DOHH2 (cell line): ENCODE measurements around the gene SDCCAG8.

Experiments used
- EZH2phosphoT487 ChIP-seq: fragments of 200-600 bp; sonication (generic); IDR thresholded peaks from 2 replicates; pipeline ENCODE4 v1.6.1; 2017; ENCODE audit warnings: borderline replicate concordance, mild to moderate bottlenecking, antibody characterized with exemption, low read length, moderate library complexity, mixed read lengths
- TF ChIP-seq, protein P1 (sequence below): fragments of 200-600 bp; sonication (generic); IDR thresholded peaks from one replicate; pipeline ENCODE4 v1.5.1; 2014; ENCODE audit warnings: antibody characterized with exemption, mild to moderate bottlenecking, low read depth, low read length; ENCODE audit not compliant: poor library complexity, severe bottlenecking

DNA sequence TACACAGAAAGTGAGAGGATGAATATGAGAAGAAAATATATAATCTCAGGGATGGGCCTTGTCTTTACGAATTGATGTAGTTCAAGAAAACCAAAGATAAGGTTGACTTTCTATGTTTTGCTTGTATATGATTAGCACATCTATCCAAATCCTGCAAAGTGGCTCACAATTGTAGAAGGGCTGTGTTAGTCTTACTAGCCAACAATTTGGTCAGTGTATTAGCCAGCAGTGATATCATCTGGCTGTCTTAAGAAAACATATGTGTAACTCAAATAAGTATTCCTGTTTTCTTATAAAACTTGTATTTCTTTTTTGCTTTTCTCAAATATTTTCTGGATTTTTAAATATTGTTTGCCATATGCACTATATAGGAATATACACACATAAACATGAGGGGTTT is 5.5 kb downstream of the SDCCAG8 start:
- TF ChIP-seq, protein P1, sequence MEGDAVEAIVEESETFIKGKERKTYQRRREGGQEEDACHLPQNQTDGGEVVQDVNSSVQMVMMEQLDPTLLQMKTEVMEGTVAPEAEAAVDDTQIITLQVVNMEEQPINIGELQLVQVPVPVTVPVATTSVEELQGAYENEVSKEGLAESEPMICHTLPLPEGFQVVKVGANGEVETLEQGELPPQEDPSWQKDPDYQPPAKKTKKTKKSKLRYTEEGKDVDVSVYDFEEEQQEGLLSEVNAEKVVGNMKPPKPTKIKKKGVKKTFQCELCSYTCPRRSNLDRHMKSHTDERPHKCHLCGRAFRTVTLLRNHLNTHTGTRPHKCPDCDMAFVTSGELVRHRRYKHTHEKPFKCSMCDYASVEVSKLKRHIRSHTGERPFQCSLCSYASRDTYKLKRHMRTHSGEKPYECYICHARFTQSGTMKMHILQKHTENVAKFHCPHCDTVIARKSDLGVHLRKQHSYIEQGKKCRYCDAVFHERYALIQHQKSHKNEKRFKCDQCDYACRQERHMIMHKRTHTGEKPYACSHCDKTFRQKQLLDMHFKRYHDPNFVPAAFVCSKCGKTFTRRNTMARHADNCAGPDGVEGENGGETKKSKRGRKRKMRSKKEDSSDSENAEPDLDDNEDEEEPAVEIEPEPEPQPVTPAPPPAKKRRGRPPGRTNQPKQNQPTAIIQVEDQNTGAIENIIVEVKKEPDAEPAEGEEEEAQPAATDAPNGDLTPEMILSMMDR, result no peak
- TF ChIP-seq EZH2phosphoT487, result no peak
